GM23338 (cell line): ENCODE measurements around the gene NOLC1. TPM values are rescaled to one million over a fixed set of nuclear protein-coding genes. Genes with fewer than 3 reads are reported as not detected.

Experiments used
- ATAC-seq: fragments of 200-7000 bp; cut with Tn5 transposase; 3 replicates; pipeline ENCODE4 v1.9.1; 2020
- DNase-seq: peaks from one replicate; pipeline ENCODE4 v3.0.0-alpha.2; 2015; ENCODE audit warnings: low spot score
- H2AFZ ChIP-seq: fragments of 200-600 bp; sonication (generic); 2 replicates; pipeline ENCODE4 v1.8.0; 2016; ENCODE audit warnings: antibody characterized with exemption, mild to moderate bottlenecking, moderate library complexity
- H3F3A ChIP-seq: fragments of 200-600 bp; sonication (generic); replicated peaks from 2 replicates; pipeline ENCODE4 v1.8.0; 2017; ENCODE audit warnings: antibody characterized with exemption, mixed run types, low read depth
- H3K27ac ChIP-seq: fragments of 200-600 bp; sonication (generic); 2 replicates; pipeline ENCODE4 v1.6.1; 2016; ENCODE audit warnings: low read depth
- H3K27me3 ChIP-seq: fragments of 200-600 bp; sonication (generic); 2 replicates; pipeline ENCODE4 v1.8.0; 2016; ENCODE audit warnings: mild to moderate bottlenecking, mixed run types, moderate library complexity; ENCODE audit not compliant: insufficient read depth
- H3K36me3 ChIP-seq: fragments of 200-600 bp; sonication (generic); 2 replicates; pipeline ENCODE4 v1.8.0; 2016; ENCODE audit warnings: mild to moderate bottlenecking; ENCODE audit not compliant: insufficient read depth
- H3K4me1 ChIP-seq: fragments of 200-600 bp; sonication (generic); 2 replicates; pipeline ENCODE4 v1.8.0; 2016; ENCODE audit warnings: mild to moderate bottlenecking, moderate library complexity; ENCODE audit not compliant: insufficient read depth
- H3K4me2 ChIP-seq: fragments of 200-600 bp; sonication (generic); 2 replicates; pipeline ENCODE4 v1.7.1; 2017; ENCODE audit warnings: mixed run types
- H3K4me3 ChIP-seq: fragments of 200-600 bp; sonication (generic); 2 replicates; pipeline ENCODE4 v1.6.1; 2016; ENCODE audit warnings: mixed run types
- H3K79me2 ChIP-seq: fragments of 200-600 bp; sonication (generic); replicated peaks from 2 replicates; pipeline ENCODE4 v1.8.0; 2017; ENCODE audit warnings: mild to moderate bottlenecking; ENCODE audit not compliant: insufficient read depth
- H3K9me2 ChIP-seq: fragments of 200-600 bp; sonication (generic); 2 replicates; pipeline ENCODE4 v1.8.0; 2017; ENCODE audit not compliant: insufficient read depth
- H4K20me1 ChIP-seq: fragments of 200-600 bp; sonication (generic); replicated peaks from 2 replicates; pipeline ENCODE4 v1.8.0; 2017; ENCODE audit warnings: mild to moderate bottlenecking; ENCODE audit not compliant: insufficient read depth
- H3K27ac Mint-ChIP-seq: 2 replicates; pipeline ENCODE4 v1.8.0; 2020; ENCODE audit warnings: inconsistent platforms, mild to moderate bottlenecking, moderate library complexity, mixed read lengths
- H3K27me3 Mint-ChIP-seq: 3 replicates; pipeline ENCODE4 v1.8.0; 2022; ENCODE audit warnings: low read depth, mild to moderate bottlenecking, moderate library complexity, mixed read lengths, inconsistent platforms; ENCODE audit not compliant: insufficient read depth, poor library complexity
- H3K36me3 Mint-ChIP-seq: 3 replicates; pipeline ENCODE4 v1.8.0; 2021; ENCODE audit warnings: low read depth, mild to moderate bottlenecking, inconsistent platforms, moderate library complexity, mixed read lengths
- H3K4me1 Mint-ChIP-seq: 3 replicates; pipeline ENCODE4 v1.8.0; 2020; ENCODE audit warnings: mild to moderate bottlenecking, inconsistent platforms, mixed read lengths
- H3K4me3 Mint-ChIP-seq: 3 replicates; pipeline ENCODE4 v1.8.0; 2021; ENCODE audit warnings: moderate library complexity, mild to moderate bottlenecking, inconsistent platforms, mixed read lengths
- H3K9me3 Mint-ChIP-seq: 3 replicates; pipeline ENCODE4 v1.8.0; 2020; ENCODE audit warnings: moderate library complexity, mild to moderate bottlenecking, inconsistent platforms, mixed read lengths
- EZH2 ChIP-seq: fragments of 200-600 bp; sonication (generic); IDR thresholded peaks from one replicate; pipeline ENCODE4 v1.8.0; 2017; ENCODE audit warnings: antibody characterized with exemption, mild to moderate bottlenecking, low read depth; ENCODE audit not compliant: unreplicated experiment
- NANOG ChIP-seq: IDR thresholded peaks from 2 replicates; pipeline ENCODE4 v1.6.1; 2016; ENCODE audit warnings: antibody characterized with exemption, borderline replicate concordance
- polyA plus RNA-seq: library from polyadenylated mRNA; unstranded; fragments of >200 nt; fragmentation: Nextera tagmentation; extraction: Ambion mirVana; gene quantifications from 2 replicates; pipeline ENCODE4 v1.2.1, GENCODE V29; 2016
- total RNA-seq: library from RNA; depleted of rRNA; stranded (reverse); fragments of >200 nt; shearing (Covaris generic); gene quantifications from 2 replicates; pipeline ENCODE4 v1.2.3, GENCODE V29; 2014; rRNA removed

NOLC1 gene
- total and polyA plus RNA-seq, 2 experiments from 2014 or later: 126 to 178 TPM

- H3K9me2 ChIP-seq: no peaks in the 10 kb centered on the region
- no peak overlapping the region for H3K4me2 ChIP-seq
- Mint-ChIP-seq H3K4me1 (no peaks in the 10 kb centered on the region), H3K36me3 (no peaks in the 10 kb centered on the region), H3K4me3 (no peak overlapping the region), H3K27me3 (peaks cover 13% of the 10 kb centered on the region), H3K27ac (no peak overlapping the region), H3K9me3 (peaks cover 3% of the 10 kb centered on the region; the same call in 1 of the 3 replicates)
- H4K20me1 ChIP-seq: no peaks in the 10 kb centered on the region
- DNase-seq: no peak
- H3K79me2 ChIP-seq: no peaks in the 10 kb centered on the region
- no peak for ATAC-seq
- H3K27me3 ChIP-seq: no peaks in the 10 kb centered on the region
- H3K36me3 ChIP-seq: no peaks in the 10 kb centered on the region
- no peak for TF ChIP-seq NANOG
- TF ChIP-seq EZH2: no peak
- no peak overlapping the region for H3K27ac ChIP-seq
- no peaks in the 10 kb centered on the region for H3F3A ChIP-seq
- no peak overlapping the region for H2AFZ ChIP-seq
- no peak overlapping the region for H3K4me3 ChIP-seq
- H3K4me1 ChIP-seq: no peaks in the 10 kb centered on the region
These were observed 59.6 kb downstream of the NOLC1 start for GRCh38 chr10:102211615-102212299.

Other genes starting within 250 kb of the NOLC1 start
- gene ARMH3, start 96.2 kb upstream of the NOLC1 start, total RNA-seq: 11.1 and 97.4 TPM in 2 replicates
- 8.0 and 8.7 TPM in 2 replicates for gene ARMH3, start 96.2 kb upstream of the NOLC1 start, polyA plus RNA-seq
- 20.3 and 28.7 TPM in 2 replicates for gene HPS6, start 87.0 kb upstream of the NOLC1 start, total RNA-seq
- gene HPS6, start 87.0 kb upstream of the NOLC1 start, polyA plus RNA-seq: 4.2 and 4.3 TPM in 2 replicates
- 52.9 and 69.3 TPM in 2 replicates for gene LDB1, start 32.0 kb upstream of the NOLC1 start, total RNA-seq
- gene LDB1, start 32.0 kb upstream of the NOLC1 start, polyA plus RNA-seq: 16.3 and 19.4 TPM in 2 replicates
- gene PPRC1, start 19.3 kb upstream of the NOLC1 start, total RNA-seq: 67.5 and 70.1 TPM in 2 replicates
- 41.1 and 43.2 TPM in 2 replicates for gene PPRC1, start 19.3 kb upstream of the NOLC1 start, polyA plus RNA-seq
- 0.59 TPM in 1 of 2 replicates, not detected in the other for gene ELOVL3, start 73.9 kb downstream of the NOLC1 start, total RNA-seq
- gene ELOVL3, start 73.9 kb downstream of the NOLC1 start, polyA plus RNA-seq: 0.31 TPM in 1 of 2 replicates, not detected in the other
- gene PITX3, start 89.1 kb downstream of the NOLC1 start, total RNA-seq: 1.5 TPM in 1 of 2 replicates, not detected in the other
- gene PITX3, start 89.1 kb downstream of the NOLC1 start, polyA plus RNA-seq: 0.34 and 1.5 TPM in 2 replicates
- gene GBF1, start 93.1 kb downstream of the NOLC1 start, total RNA-seq: 27.2 and 32.6 TPM in 2 replicates
- 6.5 and 7.5 TPM in 2 replicates for gene GBF1, start 93.1 kb downstream of the NOLC1 start, polyA plus RNA-seq
- gene NFKB2, start 243.3 kb downstream of the NOLC1 start, total RNA-seq: 19.0 and 29.4 TPM in 2 replicates
- gene NFKB2, start 243.3 kb downstream of the NOLC1 start, polyA plus RNA-seq: 6.8 and 8.1 TPM in 2 replicates